ENCODE measurements around the gene RAB13. TPM values are rescaled to one million over a fixed set of nuclear protein-coding genes. Genes with fewer than 3 reads are reported as not detected.

The RAB13 gene
- total and polyA plus RNA-seq, 2 of the 13 experiments (the other 11 are each of a cell fraction or from before 2014, with no cell fraction given) = 15.9 to 24.7 TPM

DNA sequence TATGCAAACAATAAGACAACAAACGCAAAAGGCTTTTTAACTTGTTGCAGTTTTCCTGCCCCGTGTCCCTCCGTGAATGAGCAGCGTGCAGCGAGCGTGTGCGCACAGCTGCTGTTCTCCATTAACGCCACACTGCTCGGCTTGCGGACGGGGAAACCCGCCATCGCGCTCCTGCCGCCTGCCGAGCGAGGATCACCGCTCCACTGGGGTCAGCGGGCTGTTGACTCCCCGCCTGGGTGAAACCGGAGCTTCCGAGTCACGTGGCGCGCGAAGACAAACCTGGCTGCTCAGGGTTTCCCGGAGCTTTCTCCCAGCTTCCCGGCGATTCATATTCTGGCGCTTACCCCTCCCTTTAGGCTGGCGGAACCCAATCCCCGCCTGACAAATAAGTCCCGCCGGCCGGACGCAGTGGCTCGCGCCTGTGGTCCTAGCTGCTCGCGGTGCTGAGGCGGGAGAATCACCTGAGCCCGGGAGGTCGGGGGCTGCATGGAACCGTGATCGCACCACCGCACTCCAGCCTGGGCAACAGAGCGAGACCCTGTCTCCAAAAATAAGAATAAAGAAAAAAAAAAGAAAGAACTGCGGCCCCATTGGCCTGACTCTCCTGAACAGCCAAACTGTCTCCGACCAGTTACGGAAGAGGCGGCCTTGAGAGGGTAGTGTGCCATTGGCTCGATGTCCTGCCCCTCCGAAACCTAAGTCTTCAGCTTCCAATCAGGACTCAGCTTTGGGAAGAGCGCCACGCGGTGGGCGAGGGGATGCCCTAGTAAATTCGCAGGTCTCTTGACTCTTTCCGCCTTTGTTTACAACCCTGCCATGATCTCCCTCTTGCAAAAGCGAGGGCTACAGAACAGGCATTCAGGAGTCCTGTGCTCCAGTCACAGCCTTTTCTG, 18.8 kb downstream of the RAB13 start, which contains the start of gene CREB3L4 (continued):
- peak; percentile 26; the same call in 1 of the 2 replicates for TF ChIP-seq ZNF281 (CRISPR knock-in tag; IDR thresholded peaks at IDR 0.05; ENCODE audit: borderline replicate concordance)
- TF ChIP-seq, protein P1, sequence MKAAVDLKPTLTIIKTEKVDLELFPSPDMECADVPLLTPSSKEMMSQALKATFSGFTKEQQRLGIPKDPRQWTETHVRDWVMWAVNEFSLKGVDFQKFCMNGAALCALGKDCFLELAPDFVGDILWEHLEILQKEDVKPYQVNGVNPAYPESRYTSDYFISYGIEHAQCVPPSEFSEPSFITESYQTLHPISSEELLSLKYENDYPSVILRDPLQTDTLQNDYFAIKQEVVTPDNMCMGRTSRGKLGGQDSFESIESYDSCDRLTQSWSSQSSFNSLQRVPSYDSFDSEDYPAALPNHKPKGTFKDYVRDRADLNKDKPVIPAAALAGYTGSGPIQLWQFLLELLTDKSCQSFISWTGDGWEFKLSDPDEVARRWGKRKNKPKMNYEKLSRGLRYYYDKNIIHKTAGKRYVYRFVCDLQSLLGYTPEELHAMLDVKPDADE (CRISPR knock-in tag; IDR thresholded peaks at IDR 0.05) = no peak
- peak; percentile 53; the same call in 1 of the 2 replicates for TF ChIP-seq ZNF143 (CRISPR knock-in tag; IDR thresholded peaks at IDR 0.05)
- TF ChIP-seq, protein P2, sequence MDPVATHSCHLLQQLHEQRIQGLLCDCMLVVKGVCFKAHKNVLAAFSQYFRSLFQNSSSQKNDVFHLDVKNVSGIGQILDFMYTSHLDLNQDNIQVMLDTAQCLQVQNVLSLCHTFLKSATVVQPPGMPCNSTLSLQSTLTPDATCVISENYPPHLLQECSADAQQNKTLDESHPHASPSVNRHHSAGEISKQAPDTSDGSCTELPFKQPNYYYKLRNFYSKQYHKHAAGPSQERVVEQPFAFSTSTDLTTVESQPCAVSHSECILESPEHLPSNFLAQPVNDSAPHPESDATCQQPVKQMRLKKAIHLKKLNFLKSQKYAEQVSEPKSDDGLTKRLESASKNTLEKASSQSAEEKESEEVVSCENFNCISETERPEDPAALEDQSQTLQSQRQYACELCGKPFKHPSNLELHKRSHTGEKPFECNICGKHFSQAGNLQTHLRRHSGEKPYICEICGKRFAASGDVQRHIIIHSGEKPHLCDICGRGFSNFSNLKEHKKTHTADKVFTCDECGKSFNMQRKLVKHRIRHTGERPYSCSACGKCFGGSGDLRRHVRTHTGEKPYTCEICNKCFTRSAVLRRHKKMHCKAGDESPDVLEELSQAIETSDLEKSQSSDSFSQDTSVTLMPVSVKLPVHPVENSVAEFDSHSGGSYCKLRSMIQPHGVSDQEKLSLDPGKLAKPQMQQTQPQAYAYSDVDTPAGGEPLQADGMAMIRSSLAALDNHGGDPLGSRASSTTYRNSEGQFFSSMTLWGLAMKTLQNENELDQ (CRISPR knock-in tag; IDR thresholded peaks at IDR 0.05; ENCODE audit: borderline replicate concordance) = no peak
- TF ChIP-seq FIP1L1 (IDR thresholded peaks at IDR 0.05; ENCODE audit: borderline replicate concordance, insufficient read depth, low read depth, low read length) = no peak
- TF ChIP-seq SIN3B (IDR thresholded peaks at IDR 0.05; ENCODE audit: low read length) = peak; percentile 33; the same call in 1 of the 2 replicates
- TF ChIP-seq KDM6A (CRISPR knock-in tag; IDR thresholded peaks at IDR 0.05; ENCODE audit: low read depth) = no peak
- peak; percentile 47; the same call in 1 of the 2 replicates for TF ChIP-seq ZFP36L1 (CRISPR knock-in tag; IDR thresholded peaks at IDR 0.05)
- no peak for TF ChIP-seq SCMH1 (CRISPR knock-in tag; IDR thresholded peaks at IDR 0.05; ENCODE audit: borderline replicate concordance)
- TF ChIP-seq, protein P3, sequence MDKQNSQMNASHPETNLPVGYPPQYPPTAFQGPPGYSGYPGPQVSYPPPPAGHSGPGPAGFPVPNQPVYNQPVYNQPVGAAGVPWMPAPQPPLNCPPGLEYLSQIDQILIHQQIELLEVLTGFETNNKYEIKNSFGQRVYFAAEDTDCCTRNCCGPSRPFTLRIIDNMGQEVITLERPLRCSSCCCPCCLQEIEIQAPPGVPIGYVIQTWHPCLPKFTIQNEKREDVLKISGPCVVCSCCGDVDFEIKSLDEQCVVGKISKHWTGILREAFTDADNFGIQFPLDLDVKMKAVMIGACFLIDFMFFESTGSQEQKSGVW (CRISPR knock-in tag; IDR thresholded peaks at IDR 0.05; ENCODE audit: borderline replicate concordance) = no peak
- TF ChIP-seq ZNF615 (CRISPR knock-in tag; IDR thresholded peaks at IDR 0.05; ENCODE audit: borderline replicate concordance) = no peak
- peak; percentile 84 for TF ChIP-seq GABPB1 (CRISPR knock-in tag; IDR thresholded peaks at IDR 0.05)
- TF ChIP-seq, protein P4, sequence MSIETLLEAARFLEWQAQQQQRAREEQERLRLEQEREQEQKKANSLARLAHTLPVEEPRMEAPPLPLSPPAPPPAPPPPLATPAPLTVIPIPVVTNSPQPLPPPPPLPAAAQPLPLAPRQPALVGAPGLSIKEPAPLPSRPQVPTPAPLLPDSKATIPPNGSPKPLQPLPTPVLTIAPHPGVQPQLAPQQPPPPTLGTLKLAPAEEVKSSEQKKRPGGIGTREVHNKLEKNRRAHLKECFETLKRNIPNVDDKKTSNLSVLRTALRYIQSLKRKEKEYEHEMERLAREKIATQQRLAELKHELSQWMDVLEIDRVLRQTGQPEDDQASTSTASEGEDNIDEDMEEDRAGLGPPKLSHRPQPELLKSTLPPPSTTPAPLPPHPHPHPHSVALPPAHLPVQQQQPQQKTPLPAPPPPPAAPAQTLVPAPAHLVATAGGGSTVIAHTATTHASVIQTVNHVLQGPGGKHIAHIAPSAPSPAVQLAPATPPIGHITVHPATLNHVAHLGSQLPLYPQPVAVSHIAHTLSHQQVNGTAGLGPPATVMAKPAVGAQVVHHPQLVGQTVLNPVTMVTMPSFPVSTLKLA (IDR thresholded peaks at IDR 0.05) = peak; percentile 68
- TF ChIP-seq, protein P5, sequence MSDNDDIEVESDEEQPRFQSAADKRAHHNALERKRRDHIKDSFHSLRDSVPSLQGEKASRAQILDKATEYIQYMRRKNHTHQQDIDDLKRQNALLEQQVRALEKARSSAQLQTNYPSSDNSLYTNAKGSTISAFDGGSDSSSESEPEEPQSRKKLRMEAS (IDR thresholded peaks at IDR 0.05) = peak; percentile 94
- TF ChIP-seq HDAC1 (CRISPR knock-in tag; IDR thresholded peaks at IDR 0.05) = peak; percentile 88
